A673 (cell line): ENCODE measurements around the gene LARP4.

Source experiments
- EZH2 ChIP-seq: fragments of 200-600 bp; sonication (generic); IDR thresholded peaks from 2 replicates; pipeline ENCODE4 v1.6.1; 2017; ENCODE audit warnings: borderline replicate concordance, low read depth, mild to moderate bottlenecking, mixed read lengths, antibody characterized with exemption, low read length; ENCODE audit not compliant: poor library complexity, severe bottlenecking
- TF ChIP-seq, protein P1 (sequence below): fragments of 300-800, 200-600 bp; sonication (generic); conservative IDR thresholded peaks from 2 replicates; pipeline ENCODE4 v1.5.1; 2017; ENCODE audit warnings: low read depth, mild to moderate bottlenecking, antibody characterized with exemption, low read length, moderate library complexity, mixed read lengths

DNA sequence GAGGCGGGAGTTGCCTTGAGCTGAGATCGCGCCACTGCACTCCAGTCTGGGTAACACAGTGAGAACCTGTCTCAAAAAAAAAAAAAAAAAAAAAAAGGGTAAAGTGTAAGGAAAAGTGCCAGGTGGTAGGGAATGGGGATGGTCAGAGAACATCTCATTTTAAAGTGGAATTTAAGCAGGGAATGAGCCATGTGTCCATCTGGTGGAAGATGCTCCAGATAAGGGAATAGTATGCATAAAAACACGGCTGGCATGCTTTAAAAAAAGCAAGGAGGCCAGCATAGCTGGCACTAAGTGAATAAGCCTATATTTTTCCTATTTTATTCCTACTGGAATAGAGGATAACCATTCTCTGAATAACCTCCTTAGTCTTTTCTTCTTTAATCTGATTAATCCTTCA, 38.0 kb upstream of the LARP4 start:
- TF ChIP-seq, protein P1, sequence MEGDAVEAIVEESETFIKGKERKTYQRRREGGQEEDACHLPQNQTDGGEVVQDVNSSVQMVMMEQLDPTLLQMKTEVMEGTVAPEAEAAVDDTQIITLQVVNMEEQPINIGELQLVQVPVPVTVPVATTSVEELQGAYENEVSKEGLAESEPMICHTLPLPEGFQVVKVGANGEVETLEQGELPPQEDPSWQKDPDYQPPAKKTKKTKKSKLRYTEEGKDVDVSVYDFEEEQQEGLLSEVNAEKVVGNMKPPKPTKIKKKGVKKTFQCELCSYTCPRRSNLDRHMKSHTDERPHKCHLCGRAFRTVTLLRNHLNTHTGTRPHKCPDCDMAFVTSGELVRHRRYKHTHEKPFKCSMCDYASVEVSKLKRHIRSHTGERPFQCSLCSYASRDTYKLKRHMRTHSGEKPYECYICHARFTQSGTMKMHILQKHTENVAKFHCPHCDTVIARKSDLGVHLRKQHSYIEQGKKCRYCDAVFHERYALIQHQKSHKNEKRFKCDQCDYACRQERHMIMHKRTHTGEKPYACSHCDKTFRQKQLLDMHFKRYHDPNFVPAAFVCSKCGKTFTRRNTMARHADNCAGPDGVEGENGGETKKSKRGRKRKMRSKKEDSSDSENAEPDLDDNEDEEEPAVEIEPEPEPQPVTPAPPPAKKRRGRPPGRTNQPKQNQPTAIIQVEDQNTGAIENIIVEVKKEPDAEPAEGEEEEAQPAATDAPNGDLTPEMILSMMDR, result no peak
- no peak for TF ChIP-seq EZH2
